HUES64 (cell line): ENCODE measurements around the gene PCSK7.

Experiments
- H3K27ac ChIP-seq: 2 replicates; pipeline ENCODE4 v1.7.0; 2013; ENCODE audit warnings: low read depth, low read length, inconsistent platforms
- H3K27me3 ChIP-seq: 2 replicates; pipeline ENCODE4 v1.6.1; 2013; ENCODE audit warnings: mild to moderate bottlenecking, low read length; ENCODE audit not compliant: insufficient read depth
- H3K36me3 ChIP-seq: 2 replicates; pipeline ENCODE4 v1.6.1; 2013; ENCODE audit warnings: mild to moderate bottlenecking, low read length; ENCODE audit not compliant: insufficient read depth
- H3K4me1 ChIP-seq: 2 replicates; pipeline ENCODE4 v1.6.1; 2013; ENCODE audit warnings: mild to moderate bottlenecking, low read length, moderate library complexity; ENCODE audit not compliant: insufficient read depth
- H3K4me3 ChIP-seq: 2 replicates; pipeline ENCODE4 v1.5.1; 2013; ENCODE audit warnings: mild to moderate bottlenecking, low read length, moderate library complexity
- H3K9ac ChIP-seq: 2 replicates; pipeline ENCODE4 v1.6.1; 2013; ENCODE audit warnings: mild to moderate bottlenecking, low read depth, low read length
- H3K9me3 ChIP-seq: 2 replicates; pipeline ENCODE4 v1.6.1; 2013; ENCODE audit warnings: low read depth, low read length; ENCODE audit not compliant: insufficient read depth
- WGBS: fragments of 150-250, 120-280 bp; methylation state at CpG from one replicate; pipeline ENCODE4 v1.1.7; 2013; ENCODE audit warnings: missing lambda C conversion rate; 5-methylcytosine and 5-hydroxymethylcytosine counted together

Gene PCSK7

GRCh38 chr11:117195258-117195657 is 36.6 kb downstream of the PCSK7 start:
- 94% methylated on average over 4 of the region's 4 CpGs for WGBS
- Histone ChIP-seq H3K4me1 (peaks cover 14% of the 10 kb centered on the region), H3K9me3 (no peaks in the 10 kb centered on the region), H3K27me3 (no peaks in the 10 kb centered on the region), H3K27ac (no peak overlapping the region), H3K4me3 (no peak overlapping the region), H3K9ac (no peak overlapping the region), H3K36me3 (peaks cover 27% of the 10 kb centered on the region)

DNA sequence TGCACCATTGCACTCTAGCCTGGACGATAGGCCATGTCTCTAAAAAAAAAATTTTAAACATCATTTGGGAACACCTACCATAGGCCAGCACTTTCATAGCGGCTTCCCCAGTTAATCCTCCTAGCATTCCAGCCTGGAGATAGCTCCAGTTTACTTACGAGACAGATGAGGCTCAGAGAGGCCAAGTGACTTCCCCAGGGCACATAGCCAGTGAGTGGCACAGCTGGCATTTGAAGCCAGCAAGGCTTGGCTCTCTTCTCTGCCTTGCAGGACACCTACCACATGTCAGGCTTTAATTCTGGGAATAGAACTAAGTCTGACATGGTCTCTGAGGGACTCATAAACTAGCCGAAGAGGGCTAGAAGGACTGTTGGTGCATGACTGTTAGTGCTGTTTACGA is 37.6 kb downstream of the PCSK7 start:
- Histone ChIP-seq H3K4me3 (no peak overlapping the region), H3K9me3 (no peaks in the 10 kb centered on the region), H3K27ac (no peak overlapping the region), H3K27me3 (no peaks in the 10 kb centered on the region), H3K4me1 (peaks cover 11% of the 10 kb centered on the region), H3K9ac (no peak overlapping the region), H3K36me3 (peaks cover 35% of the 10 kb centered on the region)
- 83% methylated on average over 5 of the region's 5 CpGs for WGBS

DNA sequence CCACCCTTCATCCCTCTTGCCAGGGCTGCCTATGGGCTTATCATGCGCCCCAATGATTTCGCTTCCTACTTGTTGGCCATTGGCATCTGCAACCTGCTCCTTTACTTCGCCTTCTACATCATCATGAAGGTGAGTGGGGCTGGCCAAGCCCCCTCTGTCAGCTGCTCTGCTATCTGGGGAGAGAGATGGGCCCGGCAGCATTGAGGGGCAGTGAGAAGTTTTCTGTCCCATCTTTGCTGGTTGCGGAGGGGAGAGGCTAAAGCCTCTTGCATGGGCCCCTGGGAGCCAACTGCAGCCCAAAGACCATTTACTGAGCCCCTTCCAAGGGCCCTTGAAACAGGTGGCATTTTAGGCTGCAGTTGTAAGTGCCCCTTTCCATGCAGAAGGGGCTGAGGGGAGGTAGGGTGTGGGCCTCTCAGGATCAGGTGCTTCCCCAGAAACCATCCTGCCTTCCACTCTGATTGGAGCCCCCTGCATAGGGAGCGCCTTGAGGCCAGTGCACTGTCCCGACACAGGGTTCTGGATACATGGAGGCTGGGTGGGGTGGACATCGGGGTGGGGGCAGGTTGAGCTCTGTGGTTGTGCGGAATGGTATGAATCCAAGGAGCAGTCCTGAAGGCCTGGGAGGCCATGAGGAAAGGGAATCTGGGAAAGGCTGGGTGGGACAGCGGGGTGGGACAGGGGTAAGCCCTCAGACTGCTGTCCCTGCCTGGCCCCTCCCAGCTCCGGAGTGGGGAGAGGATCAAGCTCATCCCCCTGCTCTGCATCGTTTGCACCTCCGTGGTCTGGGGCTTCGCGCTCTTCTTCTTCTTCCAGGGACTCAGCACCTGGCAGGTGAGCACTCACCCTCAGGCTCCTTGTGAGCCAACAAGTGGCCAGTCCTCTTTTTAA is 38.5 kb downstream of the PCSK7 start:
- peaks cover 6% of the 10 kb centered on the region for H3K4me1 ChIP-seq
- H3K36me3 ChIP-seq, result peaks cover 44% of the 10 kb centered on the region
- no peak overlapping the region for H3K9ac ChIP-seq
- no peaks in the 10 kb centered on the region for H3K27me3 ChIP-seq
- WGBS, result 93% methylated on average over 15 of the region's 15 CpGs
- no peaks in the 10 kb centered on the region for H3K9me3 ChIP-seq
- no peak overlapping the region for H3K4me3 ChIP-seq
- no peak overlapping the region for H3K27ac ChIP-seq

DNA sequence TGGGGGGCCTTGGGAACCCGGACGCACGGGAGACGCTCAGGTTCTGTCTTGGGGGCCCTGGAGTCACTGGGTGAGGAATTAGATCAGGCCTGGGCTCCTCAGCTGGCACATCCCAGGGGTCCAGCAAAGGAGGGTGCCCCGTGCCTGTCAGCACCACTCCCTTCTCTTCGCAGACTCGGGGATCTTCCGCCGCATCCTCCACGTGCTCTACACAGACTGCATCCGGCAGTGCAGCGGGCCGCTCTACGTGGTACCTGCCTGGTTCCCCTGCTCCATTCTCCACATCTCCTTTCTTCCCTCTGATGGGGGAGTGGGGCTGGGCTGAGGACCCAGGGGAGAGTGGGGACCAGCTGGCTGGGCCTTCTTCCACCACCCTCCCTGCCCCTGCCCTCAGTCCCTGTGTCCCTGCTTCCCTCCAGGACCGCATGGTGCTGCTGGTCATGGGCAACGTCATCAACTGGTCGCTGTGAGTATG is 39.4 kb downstream of the PCSK7 start:
- H3K4me1 ChIP-seq, result no peaks in the 10 kb centered on the region
- 96% methylated on average over 17 of the region's 17 CpGs for WGBS

GRCh38 chr11:117191680-117192400 is 40.0 kb downstream of the PCSK7 start:
- H3K27ac ChIP-seq, result no peak overlapping the region
- no peaks in the 10 kb centered on the region for H3K27me3 ChIP-seq
- H3K9ac ChIP-seq, result no peak overlapping the region
- H3K4me1 ChIP-seq, result no peaks in the 10 kb centered on the region
- WGBS, result 96% methylated on average over 26 of the region's 26 CpGs
- no peaks in the 10 kb centered on the region for H3K9me3 ChIP-seq
- H3K4me3 ChIP-seq, result no peak overlapping the region
- H3K36me3 ChIP-seq, result peaks cover 51% of the 10 kb centered on the region

More for the DNA sequence above, 39.4 kb downstream of the PCSK7 start:
- Histone ChIP-seq H3K4me3 (no peak overlapping the region), H3K27ac (no peak overlapping the region), H3K36me3 (peaks cover 51% of the 10 kb centered on the region), H3K9ac (no peak overlapping the region), H3K27me3 (no peaks in the 10 kb centered on the region), H3K9me3 (no peaks in the 10 kb centered on the region)

- Histone ChIP-seq H3K9ac (no peak overlapping the region), H3K36me3 (peaks cover 44% of the 10 kb centered on the region), H3K9me3 (no peaks in the 10 kb centered on the region), H3K4me3 (no peak overlapping the region), H3K27ac (no peak overlapping the region), H3K4me1 (no peaks in the 10 kb centered on the region), H3K27me3 (no peaks in the 10 kb centered on the region)
- 93% methylated on average over 8 of the region's 8 CpGs for WGBS
Observed at GRCh38 chr11:117189941-117190544, 41.8 kb downstream of the PCSK7 start.

DNA sequence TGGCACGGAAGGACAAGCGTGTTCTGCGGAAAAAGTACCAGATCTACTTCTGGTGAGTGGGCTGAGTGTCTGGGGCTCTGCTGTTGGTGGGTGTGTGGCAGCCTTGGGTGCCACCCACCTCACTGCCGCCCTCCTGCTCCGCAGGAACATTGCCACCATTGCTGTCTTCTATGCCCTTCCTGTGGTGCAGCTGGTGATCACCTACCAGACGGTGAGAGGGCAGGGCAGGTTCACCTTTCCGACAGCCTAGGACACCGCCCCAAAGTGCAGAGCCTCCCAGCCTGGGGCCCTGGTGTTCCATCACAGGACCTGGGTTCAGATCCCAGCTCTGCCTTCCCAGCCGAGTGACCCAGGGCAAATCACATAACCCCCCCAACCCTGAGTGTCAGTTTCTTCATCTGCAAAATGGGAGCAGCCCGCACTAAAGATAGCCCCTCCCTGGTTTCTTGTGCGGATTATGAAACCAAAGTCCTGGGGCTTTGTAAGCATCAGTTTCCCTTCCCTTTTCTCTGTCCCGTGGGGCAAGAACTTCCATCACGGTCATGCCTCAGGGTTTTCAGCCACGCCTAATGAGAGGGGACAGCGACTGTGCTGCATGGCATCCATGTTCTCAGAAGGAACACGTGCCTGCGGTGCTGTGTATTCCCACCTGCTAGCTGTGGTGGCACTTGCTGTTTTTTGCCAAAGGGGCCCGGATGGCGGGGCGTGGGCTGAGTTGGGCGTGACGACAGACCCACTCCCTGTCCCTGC is 42.5 kb downstream of the PCSK7 start:
- H3K4me1 ChIP-seq, result no peaks in the 10 kb centered on the region
- 95% methylated on average over 22 of the region's 22 CpGs for WGBS
- no peaks in the 10 kb centered on the region for H3K27me3 ChIP-seq
- no peak overlapping the region for H3K4me3 ChIP-seq
- no peak overlapping the region for H3K27ac ChIP-seq
- H3K36me3 ChIP-seq, result peaks cover 42% of the 10 kb centered on the region
- H3K9ac ChIP-seq, result no peak overlapping the region
- no peaks in the 10 kb centered on the region for H3K9me3 ChIP-seq

- no peak overlapping the region for H3K27ac ChIP-seq
- no peak overlapping the region for H3K9ac ChIP-seq
- peaks cover 40% of the 10 kb centered on the region for H3K36me3 ChIP-seq
- H3K27me3 ChIP-seq, result no peaks in the 10 kb centered on the region
- no peaks in the 10 kb centered on the region for H3K9me3 ChIP-seq
- H3K4me1 ChIP-seq, result no peaks in the 10 kb centered on the region
- H3K4me3 ChIP-seq, result no peak overlapping the region
- WGBS, result 90% methylated on average over 20 of the region's 20 CpGs
Observed at GRCh38 chr11:117188620-117189081, 43.2 kb downstream of the PCSK7 start.

DNA sequence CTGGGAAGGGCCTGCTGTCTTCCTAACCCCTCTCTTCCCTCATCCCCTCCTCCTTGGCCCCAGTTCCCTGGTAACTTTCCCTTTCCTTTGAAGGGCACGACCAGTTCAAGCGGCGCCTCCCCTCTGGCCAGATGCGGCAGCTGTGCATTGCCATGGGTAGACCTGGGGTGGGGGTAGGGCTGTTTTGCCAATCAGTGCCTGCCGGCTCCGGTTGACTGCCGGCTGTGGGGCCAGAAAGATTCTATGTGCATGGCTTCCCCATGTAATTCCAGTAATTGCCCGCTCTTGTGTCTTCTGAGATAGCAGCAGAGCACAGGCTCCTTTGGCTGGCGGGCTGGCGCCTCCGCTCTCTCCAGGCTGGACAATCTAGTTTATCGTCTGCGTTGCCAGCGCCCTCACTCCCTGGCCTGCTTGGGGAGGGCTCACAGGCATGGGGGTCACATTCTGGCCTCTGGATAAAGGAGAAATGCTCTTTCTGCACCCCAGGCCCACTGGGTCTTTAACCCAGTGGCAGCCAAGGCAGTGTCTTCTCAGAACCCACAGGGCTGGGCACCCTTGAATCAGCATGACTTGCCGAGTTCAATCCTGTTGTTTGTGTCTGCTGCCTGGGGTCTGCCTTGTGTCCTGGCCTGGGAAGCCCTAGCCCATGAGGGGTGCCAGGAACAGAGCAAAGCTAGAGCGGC is 43.9 kb downstream of the PCSK7 start:
- WGBS, result 96% methylated on average over 16 of the region's 16 CpGs

DNA sequence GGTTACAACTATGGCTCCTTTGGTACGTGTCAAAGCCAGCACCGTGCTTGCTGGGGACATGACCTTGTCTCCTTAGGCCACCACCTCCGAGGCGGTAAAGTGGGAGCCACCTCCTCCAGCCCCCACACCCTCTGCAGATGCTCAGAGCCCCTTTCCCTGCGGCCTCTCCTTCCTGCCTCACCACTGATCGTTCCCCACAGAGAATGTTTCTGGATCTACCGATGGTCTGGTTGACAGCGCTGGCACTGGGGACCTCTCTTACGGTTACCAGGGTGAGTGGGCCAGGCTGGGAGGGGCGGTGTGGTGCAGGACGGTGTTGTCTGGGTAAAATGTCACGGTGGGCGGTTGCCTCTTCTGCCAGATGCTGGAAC is 44.5 kb downstream of the PCSK7 start:
- no peaks in the 10 kb centered on the region for H3K9me3 ChIP-seq
- peaks cover 33% of the 10 kb centered on the region for H3K36me3 ChIP-seq
- WGBS, result 93% methylated on average over 13 of the region's 13 CpGs
- no peaks in the 10 kb centered on the region for H3K27me3 ChIP-seq
- no peak overlapping the region for H3K27ac ChIP-seq
- no peak overlapping the region for H3K4me3 ChIP-seq
- H3K9ac ChIP-seq, result no peak overlapping the region
- H3K4me1 ChIP-seq, result no peaks in the 10 kb centered on the region

More for the DNA sequence above, 43.9 kb downstream of the PCSK7 start:
- Histone ChIP-seq H3K9me3 (no peaks in the 10 kb centered on the region), H3K4me1 (no peaks in the 10 kb centered on the region), H3K27me3 (no peaks in the 10 kb centered on the region), H3K36me3 (peaks cover 34% of the 10 kb centered on the region), H3K27ac (no peak overlapping the region), H3K9ac (no peak overlapping the region), H3K4me3 (no peak overlapping the region)
